Measurements from ENCODE around the gene HTRA2.

Gene HTRA2

DNA sequence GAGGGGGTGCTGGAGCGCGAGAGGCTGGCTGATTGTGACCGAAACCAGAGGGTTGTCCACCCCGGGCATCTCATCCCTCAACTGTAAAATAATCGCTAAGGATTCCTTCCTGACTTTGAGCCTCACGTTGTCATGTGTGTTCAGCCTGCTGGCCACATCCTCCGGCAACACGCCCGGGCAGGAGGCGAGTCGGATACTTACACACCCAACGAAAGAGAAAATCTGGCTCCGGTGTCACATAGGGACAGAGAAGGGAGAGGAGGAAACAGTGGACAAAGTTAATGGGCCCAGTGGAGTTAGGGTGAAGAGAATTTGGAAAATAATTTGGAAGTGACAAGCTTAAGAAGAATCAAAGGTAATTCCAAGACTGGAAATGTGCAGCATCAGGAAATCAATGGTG is 13.1 kb upstream of the HTRA2 start:
- no peak for DNase-seq

- DNase-seq, result no peak
Measured at GRCh38 chr2:74522516-74522915, 7.2 kb upstream of the HTRA2 start.

DNA sequence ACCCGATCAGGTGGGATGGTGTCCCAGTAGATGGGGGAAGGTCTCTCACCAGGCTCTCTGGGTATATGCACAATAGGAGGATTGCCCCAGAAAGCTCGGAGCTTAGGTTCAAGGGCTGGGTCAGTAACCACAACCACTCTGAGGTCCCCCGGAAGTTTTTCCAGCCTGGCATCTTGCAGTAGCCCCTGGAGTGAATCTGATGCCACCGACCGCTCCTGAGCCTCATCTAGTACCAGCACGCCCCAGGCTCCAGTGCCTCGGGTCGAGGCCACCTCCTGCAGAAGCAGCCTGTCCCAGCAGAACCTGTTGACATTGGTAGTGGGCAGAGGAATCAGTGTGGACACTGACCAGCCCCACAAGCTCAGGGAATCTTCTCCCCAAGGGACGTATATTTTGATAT is 5.7 kb upstream of the HTRA2 start:
- no peak for DNase-seq

GRCh38 chr2:74524955-74525716 is 4.6 kb upstream of the HTRA2 start:
- DNase-seq, result no peak

DNA sequence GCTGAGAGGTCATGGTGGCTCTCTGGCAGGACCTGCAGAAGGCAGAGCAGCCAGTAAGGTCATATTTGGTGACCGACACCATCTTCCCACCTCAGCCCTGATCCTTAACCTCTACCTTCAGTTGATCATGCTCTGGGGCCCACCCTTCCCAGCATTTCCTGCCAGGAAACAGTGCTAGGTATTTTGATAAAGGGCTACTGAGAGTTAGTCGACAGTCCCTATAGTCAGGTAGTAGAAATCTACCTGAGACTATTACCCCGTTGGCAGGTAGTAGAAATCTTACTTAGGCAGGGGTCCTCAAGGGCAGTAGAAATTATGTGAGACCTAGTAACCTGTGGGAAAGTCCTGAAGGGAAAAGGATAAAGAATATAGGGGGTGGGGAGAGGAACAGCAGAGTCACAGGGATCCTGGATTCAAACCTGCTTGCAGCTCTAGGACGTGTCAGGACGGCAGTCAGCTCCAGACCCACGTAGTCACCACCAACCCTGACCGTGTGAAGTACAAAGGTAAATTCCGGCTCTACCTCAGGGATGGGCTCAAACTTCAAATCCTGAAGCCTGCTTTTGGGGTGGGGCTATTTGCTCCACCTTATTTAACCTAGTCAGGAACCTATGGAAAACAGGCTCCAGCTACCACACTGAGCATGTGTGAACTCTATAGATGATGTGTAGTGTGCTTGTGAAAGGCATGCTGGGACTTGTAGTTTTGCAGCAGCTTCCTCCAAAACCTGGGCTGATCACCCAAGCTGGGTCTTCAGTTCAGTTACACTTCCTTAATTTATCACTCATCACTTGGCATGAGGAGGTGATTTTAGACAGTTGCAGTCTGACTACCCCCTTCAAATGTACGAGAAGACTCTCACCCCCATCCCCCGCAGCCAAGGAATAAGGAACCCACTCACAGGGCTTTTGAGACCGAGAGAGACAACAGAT is 3.8 kb upstream of the HTRA2 start, which contains the start of gene DQX1:
Gene DQX1 (minus strand): TSS at position 515 of the 932 bp plus-strand sequence. CDS start 502 bp downstream, at position 13.
- DNase-seq, result peak; percentile 51

DNA sequence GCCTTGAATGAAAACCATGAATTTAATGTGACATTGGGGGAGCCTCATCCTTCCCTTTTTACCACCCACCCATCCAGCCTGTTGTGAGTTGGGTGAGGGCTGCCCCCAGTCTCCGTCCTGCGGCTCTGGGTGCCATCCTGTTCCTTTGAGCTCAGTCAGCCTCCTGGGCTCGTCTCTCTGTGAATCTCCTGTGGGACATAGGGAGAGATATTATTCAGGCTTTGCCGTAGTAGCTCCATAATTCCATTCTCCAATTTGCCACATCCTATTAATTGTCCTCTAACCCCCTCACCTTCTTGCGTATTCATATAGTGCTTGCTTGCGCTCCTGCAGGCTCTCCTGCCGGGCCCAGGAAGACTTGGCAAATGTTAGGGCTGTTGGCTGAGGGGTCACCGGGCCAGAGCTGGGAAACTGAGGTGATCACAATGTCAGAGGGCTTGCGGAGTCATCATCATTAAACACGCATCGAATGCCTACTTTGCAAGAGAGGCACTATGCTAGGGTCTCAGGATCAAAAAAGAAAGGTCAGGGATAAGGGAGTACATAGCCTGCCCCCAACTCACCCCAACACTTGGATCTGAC is 3.0 kb upstream of the HTRA2 start:
- no peak for DNase-seq

GRCh38 chr2:74527741-74528140 is 2.0 kb upstream of the HTRA2 start:
- no peak for DNase-seq

DNA sequence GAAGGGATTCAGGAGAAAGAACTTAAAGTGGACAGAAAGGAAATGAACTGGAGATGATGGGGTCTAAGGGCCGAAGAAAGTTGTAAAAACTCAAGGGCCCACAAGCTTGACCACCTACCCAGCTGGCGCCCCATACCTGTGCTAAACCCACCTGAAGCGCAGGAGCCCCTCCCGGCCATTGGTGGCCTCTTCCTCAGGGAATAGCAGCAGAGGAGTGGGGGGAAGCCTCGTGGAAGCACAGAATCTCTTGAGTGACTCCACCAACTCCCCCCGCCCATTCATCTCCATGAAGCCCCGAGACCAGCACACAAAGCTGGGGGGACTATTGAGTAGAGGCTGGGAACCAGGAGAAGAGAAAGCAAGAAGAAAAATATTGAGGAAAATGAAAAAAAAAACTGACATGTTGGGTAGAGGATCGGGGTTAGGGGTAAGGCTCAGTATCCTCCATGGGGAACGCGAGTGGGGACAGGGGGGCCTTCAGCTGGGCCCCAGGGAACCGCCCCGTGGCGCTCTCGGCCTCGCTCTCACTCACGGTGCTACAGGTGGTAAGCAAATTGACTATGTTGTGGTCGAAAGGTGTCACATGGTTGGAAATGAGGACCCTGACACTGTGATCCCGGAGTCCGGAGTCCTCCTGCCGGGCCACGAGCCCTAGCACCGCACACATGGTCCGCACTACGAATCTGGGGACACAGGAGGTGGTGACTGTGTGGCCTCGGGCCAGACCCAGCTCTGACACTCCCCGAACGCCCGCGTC is 955 bp upstream of the HTRA2 start:
- peak; percentile 58 for DNase-seq

DNA sequence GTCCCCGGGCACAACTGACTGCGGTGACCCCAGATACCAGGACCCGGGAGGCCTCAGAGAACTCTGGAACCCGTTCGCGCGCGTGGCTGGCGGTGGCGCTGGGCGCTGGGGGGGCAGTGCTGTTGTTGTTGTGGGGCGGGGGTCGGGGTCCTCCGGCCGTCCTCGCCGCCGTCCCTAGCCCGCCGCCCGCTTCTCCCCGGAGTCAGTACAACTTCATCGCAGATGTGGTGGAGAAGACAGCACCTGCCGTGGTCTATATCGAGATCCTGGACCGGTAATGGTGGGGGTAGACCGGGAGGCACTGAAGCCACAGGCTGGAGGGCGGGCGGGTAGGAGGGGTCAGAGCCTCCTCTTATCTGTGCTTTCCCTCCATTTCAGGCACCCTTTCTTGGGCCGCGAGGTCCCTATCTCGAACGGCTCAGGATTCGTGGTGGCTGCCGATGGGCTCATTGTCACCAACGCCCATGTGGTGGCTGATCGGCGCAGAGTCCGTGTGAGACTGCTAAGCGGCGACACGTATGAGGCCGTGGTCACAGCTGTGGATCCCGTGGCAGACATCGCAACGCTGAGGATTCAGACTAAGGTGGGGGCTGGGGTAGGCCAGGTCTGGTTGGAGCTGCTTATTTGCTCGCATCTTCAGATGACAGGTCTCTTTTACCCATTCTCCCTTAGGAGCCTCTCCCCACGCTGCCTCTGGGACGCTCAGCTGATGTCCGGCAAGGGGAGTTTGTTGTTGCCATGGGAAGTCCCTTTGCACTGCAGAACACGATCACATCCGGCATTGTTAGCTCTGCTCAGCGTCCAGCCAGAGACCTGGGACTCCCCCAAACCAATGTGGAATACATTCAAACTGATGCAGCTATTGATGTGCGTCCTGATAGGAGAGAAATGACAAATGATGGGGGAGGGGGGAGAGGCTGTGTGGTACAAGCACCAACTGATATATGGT is 780 bp downstream of the HTRA2 start:
- peak; percentile 87 for DNase-seq

- no peak for DNase-seq
Measured at GRCh38 chr2:74531666-74532065, 1.9 kb downstream of the HTRA2 start.

DNA sequence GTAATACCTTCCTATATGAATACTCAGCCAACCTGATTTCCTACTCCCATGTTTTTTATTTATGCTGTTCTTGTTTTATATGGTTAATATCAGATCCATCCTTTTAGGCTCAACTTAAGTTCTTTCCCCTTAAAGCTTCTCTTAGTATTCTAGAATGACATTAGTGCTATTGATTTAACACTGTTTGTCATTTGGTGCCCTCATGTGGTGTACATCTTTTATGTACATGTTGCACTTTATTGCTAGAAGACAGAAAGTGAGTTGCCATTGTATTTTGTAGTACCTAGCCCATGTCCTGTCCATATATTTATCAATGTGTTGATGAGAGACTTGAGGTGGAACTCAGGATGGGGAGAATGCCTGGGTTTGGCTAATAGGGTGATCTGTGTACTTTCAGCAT is 2.5 kb downstream of the HTRA2 start:
- peak; percentile 39 for DNase-seq

DNA sequence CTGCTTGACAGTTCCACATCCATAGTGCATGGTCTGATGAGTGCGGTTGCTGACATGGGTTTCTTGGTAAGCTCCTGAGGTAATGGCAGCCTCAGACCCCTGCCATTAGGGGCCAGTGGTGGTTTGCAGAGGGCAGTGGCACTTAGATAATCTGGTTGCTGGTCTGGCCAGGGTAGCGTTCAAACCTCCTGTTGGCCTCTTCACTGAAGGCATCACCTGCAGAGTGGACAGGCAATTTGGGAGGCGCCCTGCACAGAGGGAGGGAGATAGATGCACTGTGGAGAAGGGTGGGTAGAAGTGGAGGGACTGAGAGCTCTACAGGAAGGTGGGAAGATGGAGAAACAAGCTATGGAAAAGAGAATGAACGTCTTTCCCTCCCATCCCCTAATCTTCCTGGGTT is 3.7 kb downstream of the HTRA2 start:
- no peak for DNase-seq

- DNase-seq, result no peak
Measured at GRCh38 chr2:74534411-74534810, 4.7 kb downstream of the HTRA2 start.

- no peak for DNase-seq
Measured at GRCh38 chr2:74535440-74535965, 5.8 kb downstream of the HTRA2 start.

DNA sequence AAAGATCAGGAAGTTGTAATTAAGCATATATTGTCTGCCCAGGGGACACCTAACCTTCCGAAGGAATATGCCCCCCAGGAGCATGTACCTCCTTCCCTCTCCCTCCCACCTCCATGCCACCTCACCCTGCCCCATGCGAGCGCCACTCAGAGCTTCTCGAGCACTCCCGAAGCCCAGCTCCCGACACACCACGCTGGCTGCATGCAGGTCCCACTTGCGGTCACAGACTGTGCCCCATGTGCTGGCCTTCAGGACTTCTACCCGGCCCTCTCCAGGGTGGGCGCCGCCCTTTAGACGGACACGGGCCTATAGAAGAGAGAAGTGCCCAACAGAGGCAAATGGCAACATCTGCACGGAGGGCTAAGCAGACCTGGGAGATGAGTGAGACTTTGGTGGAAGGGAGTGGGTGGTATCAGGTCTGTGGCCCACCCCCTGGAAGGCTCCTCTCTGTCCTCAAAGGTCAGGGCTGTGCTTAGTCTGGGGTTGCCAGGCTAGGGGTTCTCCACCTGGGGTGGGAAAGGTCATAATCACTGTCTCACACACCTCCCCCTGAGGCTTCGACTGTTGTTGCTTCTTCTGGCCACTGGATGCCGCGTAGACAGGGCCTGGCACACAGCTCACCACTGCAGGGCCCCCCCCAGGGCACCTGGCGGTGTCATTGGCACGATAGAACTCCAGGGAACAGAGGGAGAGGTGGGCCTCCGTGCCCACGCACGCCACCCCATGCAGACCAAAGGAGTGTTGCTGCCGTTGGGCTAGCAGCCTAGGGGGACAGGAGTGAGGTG is 6.6 kb downstream of the HTRA2 start:
- no peak for DNase-seq

DNA sequence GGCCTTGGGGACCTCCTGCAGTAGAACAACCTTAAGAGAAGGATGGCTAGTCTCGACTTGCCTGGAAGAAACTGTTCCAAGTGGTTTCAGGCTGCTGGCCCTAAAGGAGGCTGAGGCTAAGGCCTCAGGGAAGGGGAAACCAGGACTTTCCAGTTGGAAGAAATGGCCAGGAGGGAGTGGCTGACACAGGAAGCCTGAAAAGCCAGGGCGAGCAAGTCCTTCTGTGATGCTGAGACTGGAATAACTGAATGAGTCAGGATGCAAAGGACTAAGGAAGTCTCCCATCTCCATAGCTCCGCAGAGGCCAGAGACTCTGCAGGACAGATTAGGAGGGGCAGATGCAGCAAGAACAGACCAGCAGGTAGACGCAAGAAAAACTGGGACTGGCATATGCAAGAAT is 7.4 kb downstream of the HTRA2 start:
- no peak for DNase-seq

DNA sequence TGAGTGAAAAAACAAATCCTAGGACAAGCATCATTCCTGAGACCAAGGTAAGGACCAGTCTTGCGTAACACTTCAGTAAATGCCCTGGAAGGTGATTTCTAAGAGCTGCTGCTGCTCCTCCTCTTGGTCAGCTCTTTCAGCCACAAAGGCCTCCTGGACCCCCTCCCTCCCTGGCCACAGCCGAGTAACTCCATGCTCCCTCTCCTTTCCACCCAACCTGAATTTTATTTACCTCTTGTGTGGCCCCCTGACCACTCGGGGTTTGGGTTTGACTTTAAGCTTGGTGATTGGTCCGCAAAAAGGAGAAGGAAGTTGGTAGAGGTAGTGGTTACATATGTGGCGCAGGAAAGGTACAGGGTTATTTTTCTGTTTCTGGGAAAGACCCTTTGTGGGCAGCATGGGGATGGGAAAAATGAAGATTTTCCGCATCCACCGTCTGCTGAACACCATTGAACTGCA is 9.2 kb downstream of the HTRA2 start:
- no peak for DNase-seq

- DNase-seq, result no peak
Measured at GRCh38 chr2:74540291-74540690, 10.6 kb downstream of the HTRA2 start.

DNA sequence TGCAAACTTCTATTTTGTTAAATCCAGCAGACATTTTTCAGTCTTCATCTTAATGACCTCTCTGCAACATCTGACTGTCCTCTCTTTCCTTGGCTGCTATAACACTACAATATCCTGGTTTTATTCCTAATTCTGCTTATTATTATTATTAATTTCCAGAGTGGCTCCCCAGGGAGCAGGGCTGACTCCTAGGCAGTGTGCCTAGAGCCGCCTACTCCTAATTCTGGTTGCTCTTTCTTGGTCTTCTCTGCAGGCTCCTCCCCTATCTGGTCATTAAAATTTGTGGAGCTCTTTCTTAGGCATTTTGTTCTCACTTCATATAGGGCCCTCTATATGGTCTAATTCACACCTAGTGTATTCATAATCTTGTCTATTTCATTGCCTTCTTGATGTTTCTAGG is 13.2 kb downstream of the HTRA2 start:
- no peak for DNase-seq

GRCh38 chr2:74544634-74545033 is 14.9 kb downstream of the HTRA2 start:
- no peak for DNase-seq

Data from OCI-M1 (cell line).